PC-9 (cell line): ENCODE results near the gene PVALEF.

Experiments used
- EZH2 ChIP-seq: fragments of 200-600 bp; sonication (generic); IDR thresholded peaks from 2 replicates; pipeline ENCODE4 v1.8.0; 2017; ENCODE audit warnings: antibody characterized with exemption, low read depth
- TF ChIP-seq, protein P1 (sequence below): fragments of 200-600 bp; sonication (generic); conservative IDR thresholded peaks from 2 replicates; pipeline ENCODE4 v1.6.1; 2017; ENCODE audit warnings: mixed run types, antibody characterized with exemption, mild to moderate bottlenecking, moderate library complexity

DNA sequence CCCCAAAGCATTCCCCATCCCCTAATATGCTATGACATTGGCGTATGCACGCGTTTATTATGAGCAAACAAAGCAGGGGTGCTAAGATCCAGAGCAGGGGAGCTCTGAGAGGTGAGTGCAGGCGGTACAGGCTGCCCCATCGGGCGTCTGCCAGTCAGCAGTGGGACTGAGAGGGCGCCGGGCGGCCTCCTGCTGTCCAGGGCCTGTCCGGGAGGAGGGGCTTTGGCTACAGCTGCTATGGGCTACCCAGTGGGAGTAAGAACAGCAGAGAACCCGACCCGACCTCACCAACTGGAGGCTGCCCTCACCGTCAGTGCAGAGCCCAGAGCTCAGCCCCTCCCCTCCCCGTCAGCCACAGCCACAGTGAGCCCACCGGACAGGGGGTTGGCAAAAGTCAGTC, 19.2 kb downstream of the PVALEF start:
- TF ChIP-seq EZH2, result no peak
- TF ChIP-seq, protein P1, sequence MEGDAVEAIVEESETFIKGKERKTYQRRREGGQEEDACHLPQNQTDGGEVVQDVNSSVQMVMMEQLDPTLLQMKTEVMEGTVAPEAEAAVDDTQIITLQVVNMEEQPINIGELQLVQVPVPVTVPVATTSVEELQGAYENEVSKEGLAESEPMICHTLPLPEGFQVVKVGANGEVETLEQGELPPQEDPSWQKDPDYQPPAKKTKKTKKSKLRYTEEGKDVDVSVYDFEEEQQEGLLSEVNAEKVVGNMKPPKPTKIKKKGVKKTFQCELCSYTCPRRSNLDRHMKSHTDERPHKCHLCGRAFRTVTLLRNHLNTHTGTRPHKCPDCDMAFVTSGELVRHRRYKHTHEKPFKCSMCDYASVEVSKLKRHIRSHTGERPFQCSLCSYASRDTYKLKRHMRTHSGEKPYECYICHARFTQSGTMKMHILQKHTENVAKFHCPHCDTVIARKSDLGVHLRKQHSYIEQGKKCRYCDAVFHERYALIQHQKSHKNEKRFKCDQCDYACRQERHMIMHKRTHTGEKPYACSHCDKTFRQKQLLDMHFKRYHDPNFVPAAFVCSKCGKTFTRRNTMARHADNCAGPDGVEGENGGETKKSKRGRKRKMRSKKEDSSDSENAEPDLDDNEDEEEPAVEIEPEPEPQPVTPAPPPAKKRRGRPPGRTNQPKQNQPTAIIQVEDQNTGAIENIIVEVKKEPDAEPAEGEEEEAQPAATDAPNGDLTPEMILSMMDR, result no peak
